Activated T-cell treated with anti-CD3 and anti-CD28 coated beads, Interleukin-2, amount 50 U/mL, for 24 hours (primary cell): ENCODE measurements around the gene WAC.
"Not testable (repeated sequence)": the region's sequence is repeated elsewhere in the genome, so short reads cannot be mapped to it uniquely, and the experiment has no call there.

ENCODE experiments used
- DNase-seq: peaks from one replicate; pipeline ENCODE4 v3.0.0-alpha.2; 2020
- H3K27ac Mint-ChIP-seq: 2 replicates; pipeline ENCODE4 v1.8.0; 2020; ENCODE audit warnings: mild to moderate bottlenecking, mixed read lengths
- H3K27me3 Mint-ChIP-seq: 2 replicates; pipeline ENCODE4 v1.8.0; 2020; ENCODE audit warnings: mixed read lengths
- H3K36me3 Mint-ChIP-seq: 2 replicates; pipeline ENCODE4 v1.8.0; 2020; ENCODE audit warnings: low read depth, mixed read lengths
- H3K4me1 Mint-ChIP-seq: 2 replicates; pipeline ENCODE4 v1.8.0; 2020; ENCODE audit warnings: low read depth, mixed read lengths
- H3K4me3 Mint-ChIP-seq: 2 replicates; pipeline ENCODE4 v1.8.0; 2020; ENCODE audit warnings: mild to moderate bottlenecking, moderate library complexity, mixed read lengths
- H3K9me3 Mint-ChIP-seq: 2 replicates; pipeline ENCODE4 v1.8.0; 2020; ENCODE audit warnings: mixed read lengths

WAC gene

GRCh38 chr10:28593811-28594210 lies 60.9 kb downstream of the WAC start:
- Mint-ChIP-seq H3K4me3 (no peak overlapping the region), H3K9me3 (no peaks in the 10 kb centered on the region), H3K4me1 (peaks cover 63% of the 10 kb centered on the region), H3K27ac (peak overlapping the region; percentile 13), H3K27me3 (no peaks in the 10 kb centered on the region), H3K36me3 (peaks cover 93% of the 10 kb centered on the region)
- no peak for DNase-seq

GRCh38 chr10:28594406-28594805 lies 61.5 kb downstream of the WAC start:
- H3K4me3 Mint-ChIP-seq: no peak overlapping the region
- no peaks in the 10 kb centered on the region for H3K27me3 Mint-ChIP-seq
- no peak for DNase-seq
- peak overlapping the region; percentile 61 for H3K27ac Mint-ChIP-seq
- H3K36me3 Mint-ChIP-seq: peaks cover 95% of the 10 kb centered on the region
- H3K4me1 Mint-ChIP-seq: peaks cover 63% of the 10 kb centered on the region
- H3K9me3 Mint-ChIP-seq: no peaks in the 10 kb centered on the region

DNA sequence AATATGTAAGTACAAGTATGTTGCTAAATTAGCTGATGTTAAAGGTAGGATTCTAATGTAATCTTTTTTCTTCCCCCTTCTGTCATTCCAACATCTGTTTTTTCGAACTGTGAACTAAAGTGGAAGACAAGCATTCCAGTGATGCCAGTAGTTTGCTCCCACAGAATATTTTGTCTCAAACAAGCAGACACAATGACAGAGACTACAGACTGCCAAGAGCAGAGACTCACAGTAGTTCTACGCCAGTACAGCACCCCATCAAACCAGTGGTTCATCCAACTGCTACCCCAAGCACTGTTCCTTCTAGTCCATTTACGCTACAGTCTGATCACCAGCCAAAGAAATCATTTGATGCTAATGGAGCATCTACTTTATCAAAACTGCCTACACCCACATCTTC lies 62.7 kb downstream of the WAC start:
- Mint-ChIP-seq H3K27ac (no peak overlapping the region), H3K36me3 (peaks cover 96% of the 10 kb centered on the region), H3K4me3 (no peak overlapping the region), H3K4me1 (peaks cover 72% of the 10 kb centered on the region), H3K27me3 (no peaks in the 10 kb centered on the region), H3K9me3 (no peaks in the 10 kb centered on the region)
- DNase-seq: no peak

DNA sequence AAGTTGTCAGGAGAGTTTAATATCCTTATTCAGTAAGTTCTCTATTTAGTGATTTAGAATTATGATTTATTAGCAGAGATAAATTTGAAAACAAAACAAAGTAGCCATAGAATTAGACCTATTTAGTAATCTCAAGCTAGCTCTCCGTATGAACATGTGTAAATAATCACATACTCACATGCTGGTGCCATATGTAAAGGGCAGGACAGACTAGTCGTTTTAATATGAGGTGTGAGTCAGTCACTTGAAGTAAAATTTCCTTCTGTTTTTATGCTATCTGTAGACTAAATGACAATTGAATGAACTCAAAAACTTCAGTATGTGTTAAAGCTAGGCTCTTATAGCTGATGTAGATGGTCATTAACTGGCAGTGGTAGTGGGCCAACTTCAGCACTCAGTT lies 67.1 kb downstream of the WAC start:
- no peaks in the 10 kb centered on the region for H3K9me3 Mint-ChIP-seq
- peaks cover 65% of the 10 kb centered on the region for H3K4me1 Mint-ChIP-seq
- H3K27me3 Mint-ChIP-seq: no peaks in the 10 kb centered on the region
- peaks cover 90% of the 10 kb centered on the region for H3K36me3 Mint-ChIP-seq
- no peak overlapping the region for H3K27ac Mint-ChIP-seq
- DNase-seq: no peak
- H3K4me3 Mint-ChIP-seq: no peak overlapping the region

- Mint-ChIP-seq H3K27ac (no peak overlapping the region), H3K4me1 (peaks cover 66% of the 10 kb centered on the region), H3K9me3 (no peaks in the 10 kb centered on the region), H3K4me3 (no peak overlapping the region), H3K36me3 (peaks cover 91% of the 10 kb centered on the region), H3K27me3 (no peaks in the 10 kb centered on the region)
- DNase-seq: no peak
Measured at GRCh38 chr10:28601012-28601411, 68.1 kb downstream of the WAC start.

DNA sequence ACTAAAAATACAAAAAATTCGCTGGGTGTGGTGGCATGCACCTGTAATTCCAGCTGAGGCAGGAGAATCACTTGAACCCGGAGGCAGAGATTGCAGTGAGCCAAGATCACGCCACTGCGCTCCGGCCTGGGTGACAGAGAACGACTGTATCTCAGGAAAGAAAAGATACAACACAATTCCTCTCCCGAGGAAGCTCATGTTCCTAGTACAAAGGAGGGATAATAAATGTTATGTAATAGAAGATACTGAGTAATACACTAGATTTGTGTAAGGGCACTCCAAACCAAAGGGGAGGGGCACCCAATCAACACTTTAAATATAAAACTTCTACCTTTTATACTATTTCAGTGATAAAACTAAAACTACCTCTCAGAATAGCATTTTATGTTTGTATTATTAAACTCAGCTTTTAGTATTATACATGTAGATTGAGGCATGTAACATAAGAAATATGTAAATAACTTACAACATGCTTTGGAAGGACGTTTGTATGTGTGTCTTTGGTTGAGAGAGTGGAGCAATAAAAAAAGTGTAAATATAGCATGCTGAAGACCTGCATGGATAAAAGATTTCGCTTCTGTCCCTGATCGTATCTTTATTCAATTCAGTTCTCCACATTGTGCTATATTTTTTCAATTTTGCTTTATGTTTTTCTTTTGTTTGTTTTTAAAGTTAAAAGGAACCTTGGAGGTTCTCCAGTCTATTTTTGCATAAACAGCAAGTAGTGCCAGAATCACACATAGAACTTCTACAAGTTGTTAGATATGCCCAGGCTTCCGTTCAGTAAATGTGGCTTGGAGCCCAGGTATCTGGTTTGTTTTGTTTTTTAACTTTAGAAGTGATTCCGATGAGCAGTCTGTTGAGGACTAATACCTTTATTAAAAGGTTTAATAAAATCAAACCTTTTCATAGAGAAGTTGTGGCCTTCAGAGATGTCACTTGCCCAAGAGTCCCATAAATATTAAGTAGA lies 71.9 kb downstream of the WAC start:
- Mint-ChIP-seq H3K27me3 (no peaks in the 10 kb centered on the region), H3K36me3 (peaks cover 91% of the 10 kb centered on the region), H3K4me3 (no peak overlapping the region), H3K4me1 (peaks cover 51% of the 10 kb centered on the region), H3K27ac (no peak overlapping the region), H3K9me3 (no peaks in the 10 kb centered on the region)
- DNase-seq: no peak

DNA sequence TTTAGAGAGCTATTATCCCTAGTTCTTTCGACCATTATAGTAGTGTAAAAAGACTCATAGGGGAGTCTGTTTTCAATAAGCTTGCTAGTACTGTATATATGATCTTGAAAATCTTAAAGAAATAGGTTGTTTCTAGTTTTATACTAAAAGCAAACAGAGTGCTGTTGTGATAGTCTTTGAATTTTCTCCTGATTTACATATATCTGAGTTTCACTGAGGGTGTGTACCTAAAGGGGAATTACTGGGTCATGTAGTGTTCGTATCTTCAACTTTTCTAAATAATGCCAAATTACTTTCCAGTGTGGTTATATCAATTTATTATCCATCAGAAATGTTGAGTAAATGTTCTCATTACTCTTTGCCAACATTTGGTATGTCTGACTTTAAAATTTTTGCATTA lies 73.7 kb downstream of the WAC start:
- Mint-ChIP-seq H3K4me1 (peaks cover 45% of the 10 kb centered on the region), H3K4me3 (no peak overlapping the region), H3K27me3 (no peaks in the 10 kb centered on the region), H3K36me3 (peaks cover 92% of the 10 kb centered on the region), H3K9me3 (no peaks in the 10 kb centered on the region), H3K27ac (peak overlapping the region; percentile 29)
- DNase-seq: no peak

DNA sequence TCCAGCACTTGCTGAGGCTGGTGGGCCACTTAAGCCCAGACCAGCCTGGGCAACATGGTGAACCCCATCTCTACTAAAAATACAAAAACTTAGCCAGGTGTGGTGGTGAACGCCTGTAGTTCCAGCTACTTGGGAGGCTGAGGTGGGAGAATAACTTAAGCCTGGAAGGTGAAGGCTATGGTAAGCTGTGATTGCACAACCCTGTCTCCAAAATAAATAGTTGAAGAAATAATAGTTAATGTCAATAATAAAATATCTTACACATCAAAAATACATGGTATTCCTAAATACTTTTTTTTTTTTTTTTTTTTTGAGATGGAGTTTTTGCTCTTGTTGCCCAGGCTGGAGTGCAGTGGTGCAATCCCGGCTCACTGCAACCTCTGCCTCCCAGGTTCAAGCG lies 76.7 kb downstream of the WAC start:
- H3K27ac Mint-ChIP-seq, H3K9me3 Mint-ChIP-seq, DNase-seq, H3K27me3 Mint-ChIP-seq, H3K4me3 Mint-ChIP-seq: not testable (repeated sequence)
- H3K36me3 Mint-ChIP-seq: peaks cover 96% of the 10 kb centered on the region
- peaks cover 30% of the 10 kb centered on the region for H3K4me1 Mint-ChIP-seq

- Mint-ChIP-seq H3K4me1 (peaks cover 15% of the 10 kb centered on the region), H3K36me3 (peaks cover 95% of the 10 kb centered on the region), H3K27ac (peak overlapping the region; percentile 33), H3K27me3 (no peaks in the 10 kb centered on the region), H3K4me3 (no peak overlapping the region), H3K9me3 (no peaks in the 10 kb centered on the region)
- no peak for DNase-seq
Measured at GRCh38 chr10:28612877-28613276, 80.0 kb downstream of the WAC start.

DNA sequence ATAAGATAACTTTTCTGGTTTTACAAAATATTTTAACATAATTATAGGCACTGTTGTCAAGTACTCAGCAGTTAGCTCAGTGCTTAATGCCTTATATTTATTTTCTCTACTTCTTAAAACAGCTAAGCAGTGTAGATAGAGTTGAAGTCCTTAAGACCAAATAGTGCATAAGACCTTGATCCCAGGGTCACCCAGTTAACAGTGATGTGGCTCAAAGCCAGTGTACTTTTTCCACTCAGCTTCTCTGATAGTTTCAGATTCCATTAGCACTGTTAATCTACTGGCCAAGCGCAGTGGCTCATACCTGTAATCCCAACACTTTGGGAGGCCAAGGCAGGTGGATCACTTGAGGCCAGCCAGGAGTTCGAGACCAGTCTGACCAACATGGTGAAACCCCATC lies 83.6 kb downstream of the WAC start:
- H3K4me1 Mint-ChIP-seq: peaks cover 12% of the 10 kb centered on the region
- H3K27me3 Mint-ChIP-seq: no peaks in the 10 kb centered on the region
- DNase-seq: no peak
- H3K36me3 Mint-ChIP-seq: peaks cover 92% of the 10 kb centered on the region
- no peak overlapping the region for H3K27ac Mint-ChIP-seq
- no peaks in the 10 kb centered on the region for H3K9me3 Mint-ChIP-seq
- H3K4me3 Mint-ChIP-seq: no peak overlapping the region

DNA sequence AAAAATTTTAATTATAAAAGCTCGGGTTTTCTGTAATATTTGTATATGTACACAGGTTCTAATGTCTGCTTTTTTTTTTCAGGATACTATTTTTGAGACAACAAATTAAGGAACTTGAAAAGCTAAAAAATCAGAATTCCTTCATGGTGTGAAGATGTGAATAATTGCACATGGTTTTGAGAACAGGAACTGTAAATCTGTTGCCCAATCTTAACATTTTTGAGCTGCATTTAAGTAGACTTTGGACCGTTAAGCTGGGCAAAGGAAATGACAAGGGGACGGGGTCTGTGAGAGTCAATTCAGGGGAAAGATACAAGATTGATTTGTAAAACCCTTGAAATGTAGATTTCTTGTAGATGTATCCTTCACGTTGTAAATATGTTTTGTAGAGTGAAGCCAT lies 86.5 kb downstream of the WAC start:
- Mint-ChIP-seq H3K4me3 (no peak overlapping the region), H3K27ac (no peak overlapping the region), H3K9me3 (no peaks in the 10 kb centered on the region), H3K4me1 (peaks cover 8% of the 10 kb centered on the region), H3K36me3 (peaks cover 79% of the 10 kb centered on the region), H3K27me3 (no peaks in the 10 kb centered on the region)
- no peak for DNase-seq

- Mint-ChIP-seq H3K4me1 (peaks cover 8% of the 10 kb centered on the region), H3K27ac (peak overlapping the region; percentile 22), H3K4me3 (no peak overlapping the region), H3K27me3 (no peaks in the 10 kb centered on the region), H3K9me3 (no peaks in the 10 kb centered on the region), H3K36me3 (peaks cover 71% of the 10 kb centered on the region)
- no peak for DNase-seq
Measured at GRCh38 chr10:28620251-28620650, 87.3 kb downstream of the WAC start.

GRCh38 chr10:28623483-28623882 lies 90.6 kb downstream of the WAC start:
- no peak overlapping the region for H3K4me3 Mint-ChIP-seq
- peak overlapping the region; percentile 0 for H3K27ac Mint-ChIP-seq
- H3K36me3 Mint-ChIP-seq: peaks cover 40% of the 10 kb centered on the region
- peaks cover 9% of the 10 kb centered on the region for H3K4me1 Mint-ChIP-seq
- no peak for DNase-seq
- H3K9me3 Mint-ChIP-seq: no peaks in the 10 kb centered on the region
- peaks cover 3% of the 10 kb centered on the region for H3K27me3 Mint-ChIP-seq

DNA sequence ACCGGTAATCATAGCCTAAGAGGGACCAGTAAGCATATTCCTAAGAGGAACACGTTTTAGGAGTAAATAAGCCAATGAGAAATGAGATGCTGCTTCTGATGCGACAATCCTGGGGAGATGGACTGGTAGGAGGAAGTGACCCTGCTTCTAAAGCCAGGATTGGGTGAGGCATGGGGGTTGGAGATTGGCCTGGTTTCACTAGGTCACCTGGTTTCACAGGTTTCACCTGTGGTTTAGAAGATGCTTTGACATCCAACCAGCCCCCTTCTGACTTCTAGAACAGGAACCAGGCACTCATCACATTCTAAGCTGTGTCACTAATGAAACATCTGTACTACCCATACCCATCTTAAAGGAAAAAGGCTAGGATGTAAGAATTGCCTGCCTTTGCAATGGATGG lies 91.4 kb downstream of the WAC start:
- Mint-ChIP-seq H3K27ac (no peak overlapping the region), H3K36me3 (peaks cover 34% of the 10 kb centered on the region), H3K4me3 (no peak overlapping the region), H3K4me1 (peaks cover 11% of the 10 kb centered on the region), H3K9me3 (no peaks in the 10 kb centered on the region), H3K27me3 (peaks cover 11% of the 10 kb centered on the region)
- DNase-seq: no peak

GRCh38 chr10:28627102-28627501 lies 94.2 kb downstream of the WAC start:
- Mint-ChIP-seq H3K27me3 (peaks cover 25% of the 10 kb centered on the region), H3K36me3 (peaks cover 8% of the 10 kb centered on the region), H3K9me3 (no peaks in the 10 kb centered on the region), H3K27ac (no peak overlapping the region), H3K4me1 (peaks cover 6% of the 10 kb centered on the region), H3K4me3 (no peak overlapping the region)
- DNase-seq: no peak
